B cell (primary cell): ENCODE measurements around the gene GNB5.

ENCODE experiments used
- EZH2 ChIP-seq: IDR thresholded peaks from 2 replicates; pipeline ENCODE4 v1.6.1; 2012; ENCODE audit warnings: borderline replicate concordance, low read depth, mild to moderate bottlenecking, moderate library complexity, low read length; ENCODE audit not compliant: insufficient read depth, poor library complexity, severe bottlenecking
- TF ChIP-seq, protein P1 (sequence below): fragments of 200-600 bp; IDR thresholded peaks from one replicate; pipeline ENCODE4 v1.8.0; 2022; ENCODE audit warnings: antibody characterized with exemption, mild to moderate bottlenecking

DNA sequence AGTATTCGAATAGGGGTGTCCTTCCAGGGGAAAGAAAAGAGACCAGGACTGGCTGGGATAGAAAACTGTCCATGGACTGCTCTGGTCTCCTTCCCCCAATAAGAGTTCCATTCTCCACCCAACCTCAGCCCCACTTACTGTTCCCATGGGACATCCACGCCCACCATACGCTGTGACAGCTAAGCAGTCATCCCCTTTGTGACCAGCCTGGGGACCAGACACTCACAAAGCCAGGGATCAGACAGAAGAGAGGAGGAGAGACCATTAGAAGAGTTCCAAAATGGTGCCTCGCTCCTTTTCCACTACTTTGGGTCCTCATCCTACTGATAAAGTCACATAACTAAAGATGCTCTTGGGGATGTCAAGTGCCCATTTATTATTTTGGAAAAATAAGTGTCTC, 27.6 kb upstream of the GNB5 start:
- TF ChIP-seq, protein P1, sequence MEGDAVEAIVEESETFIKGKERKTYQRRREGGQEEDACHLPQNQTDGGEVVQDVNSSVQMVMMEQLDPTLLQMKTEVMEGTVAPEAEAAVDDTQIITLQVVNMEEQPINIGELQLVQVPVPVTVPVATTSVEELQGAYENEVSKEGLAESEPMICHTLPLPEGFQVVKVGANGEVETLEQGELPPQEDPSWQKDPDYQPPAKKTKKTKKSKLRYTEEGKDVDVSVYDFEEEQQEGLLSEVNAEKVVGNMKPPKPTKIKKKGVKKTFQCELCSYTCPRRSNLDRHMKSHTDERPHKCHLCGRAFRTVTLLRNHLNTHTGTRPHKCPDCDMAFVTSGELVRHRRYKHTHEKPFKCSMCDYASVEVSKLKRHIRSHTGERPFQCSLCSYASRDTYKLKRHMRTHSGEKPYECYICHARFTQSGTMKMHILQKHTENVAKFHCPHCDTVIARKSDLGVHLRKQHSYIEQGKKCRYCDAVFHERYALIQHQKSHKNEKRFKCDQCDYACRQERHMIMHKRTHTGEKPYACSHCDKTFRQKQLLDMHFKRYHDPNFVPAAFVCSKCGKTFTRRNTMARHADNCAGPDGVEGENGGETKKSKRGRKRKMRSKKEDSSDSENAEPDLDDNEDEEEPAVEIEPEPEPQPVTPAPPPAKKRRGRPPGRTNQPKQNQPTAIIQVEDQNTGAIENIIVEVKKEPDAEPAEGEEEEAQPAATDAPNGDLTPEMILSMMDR = no peak
- TF ChIP-seq EZH2 = no peak
